Measurements from ENCODE around the gene MTG1.

- no peak for TF ChIP-seq EZH2 (IDR thresholded peaks at IDR 0.05; ENCODE audit: insufficient read depth, poor library complexity, severe bottlenecking)
- no peak for TF ChIP-seq EZH2phosphoT487 (IDR thresholded peaks at IDR 0.05; ENCODE audit: insufficient read depth, low read depth)
These were observed 49.7 kb upstream of the MTG1 start for GRCh38 chr10:133344236-133344635.

All from GM23248 (cell line).